Upper lobe of left lung (tissue), 6 donors: ENCODE data around the gene NME4. TPM values are rescaled to one million over a fixed set of nuclear protein-coding genes. Genes with fewer than 3 reads are reported as not detected.

Source experiments
- ATAC-seq, 2 donors: fragments of 200-7000 bp; cut with Tn5 transposase; one replicate each; pipeline ENCODE4 v1.9.1; 2022; ENCODE audit warnings: mild to moderate bottlenecking in 2 of 2, moderate library complexity in 2 of 2; ENCODE audit not compliant: low FRiP score in 2 of 2
- DNase-seq, 2 donors: peaks; one replicate each; pipeline ENCODE4 v3.0.0-alpha.2; 2019 to 2020
- H3K27ac ChIP-seq, 4 donors: fragments of 200-600 bp; sonication (generic); one replicate each; pipeline ENCODE4 v1.5.1; 2016 to 2019
- H3K27me3 ChIP-seq, 4 donors: fragments of 200-600 bp; sonication (generic); one replicate each; pipeline ENCODE4 v1.5.1; 2017 to 2019
- H3K36me3 ChIP-seq, 4 donors: fragments of 200-600 bp; sonication (generic); one replicate each; pipeline ENCODE4 v1.5.1; 2016 to 2019
- H3K4me1 ChIP-seq, 4 donors: fragments of 200-600 bp; sonication (generic); one replicate each; pipeline ENCODE4 v1.5.1; 2018 to 2019
- H3K4me3 ChIP-seq, 4 donors: fragments of 200-600 bp; sonication (generic); one replicate each; pipeline ENCODE4 v1.5.1; 2017 to 2019; ENCODE audit warnings: mild to moderate bottlenecking in 2 of 4, moderate library complexity in 1 of 4
- H3K9me3 ChIP-seq, 4 donors: fragments of 200-600 bp; sonication (generic); one replicate each; pipeline ENCODE4 v1.5.1; 2018 to 2019
- CTCF ChIP-seq, 6 experiments: fragments of 450-650 bp in 4 of 6; fragments of 200-600 bp in 2 of 6; sonication (generic) in 2 of 6; IDR thresholded peaks; one replicate each; pipeline ENCODE4 v1.5.1; 2016 to 2019; ENCODE audit warnings: antibody characterized with exemption in 6 of 6
- EP300 ChIP-seq, 4 donors: sonication (generic); formaldehyde crosslinking; IDR thresholded peaks; one replicate each; pipeline ENCODE4 v1.5.1; 2017; ENCODE audit warnings: antibody characterized with exemption in 4 of 4, control low read depth in 2 of 4
- POLR2A ChIP-seq, 4 donors: fragments of 450-650 bp; IDR thresholded peaks; one replicate each; pipeline ENCODE4 v1.5.1; 2016 to 2017; ENCODE audit warnings: antibody characterized with exemption in 4 of 4, mild to moderate bottlenecking in 2 of 4
- POLR2AphosphoS5 ChIP-seq, 2 donors: sonication (generic); formaldehyde crosslinking; IDR thresholded peaks; one replicate each; pipeline ENCODE4 v1.5.1; 2017; ENCODE audit warnings: antibody characterized with exemption in 2 of 2
- WGBS, 2 donors: methylation state at CpG; one replicate each; pipeline ENCODE4 v1.1.5; 2017 to 2018; 5-methylcytosine and 5-hydroxymethylcytosine counted together
- total RNA-seq, 6 donors: library from RNA; depleted of rRNA in 4 of 6; stranded (reverse); fragments of >200 nt in 4 of 6; gene quantifications; one replicate each; pipeline versions ENCODE4 v1.1.0 to v1.2.1, GENCODE V29; 2016 to 2021
- donor health status: DM: no; HTN: no; CAD: no; lungs with moderate emphysema.
- donor health status: DM: no; HTN: yes; CAD: no; lungs with severe emphysema.

The NME4 gene
- total RNA-seq, 6 donors from 2014 or later = 22.1 to 57.6 (median 41.8) TPM

GRCh38 chr16:427250-427649 is 30.3 kb downstream of the NME4 start:
- Histone ChIP-seq H3K27ac (no peak overlapping the region), H3K4me1 (peaks cover 18 to 35% (median 31%) of the 10 kb centered on the region in 4 donors), H3K27me3 (no peaks in the 10 kb centered on the region), H3K36me3 (no peaks in the 10 kb centered on the region), H3K9me3 (no peaks in the 10 kb centered on the region), H3K4me3 (peak overlapping the region; percentile 47 to 93 (median 66))
- DNase-seq = no peak
- no peak for TF ChIP-seq POLR2A (IDR thresholded peaks at IDR 0.05)
- TF ChIP-seq POLR2AphosphoS5 (IDR thresholded peaks at IDR 0.05) = no peak
- no peak for TF ChIP-seq EP300 (IDR thresholded peaks at IDR 0.05)
- TF ChIP-seq CTCF (IDR thresholded peaks at IDR 0.05) = no peak
- ATAC-seq = no peak
- 56 to 57% methylated on average over 10 of the region's 10 CpGs for WGBS, 2 donors

- ATAC-seq (no peak), DNase-seq (no peak)
- TF ChIP-seq EP300 (IDR thresholded peaks at IDR 0.05) = no peak
- TF ChIP-seq POLR2AphosphoS5 (IDR thresholded peaks at IDR 0.05) = no peak
- TF ChIP-seq CTCF (IDR thresholded peaks at IDR 0.05) = no peak
- no peak for TF ChIP-seq POLR2A (IDR thresholded peaks at IDR 0.05)
- WGBS, 2 donors = 96 to 99% methylated on average over 7 of the region's 7 CpGs
- H3K36me3 ChIP-seq = peaks cover 0 to 4% (median 0%) of the 10 kb centered on the region in 4 donors
- H3K27ac ChIP-seq = no peak overlapping the region
- H3K9me3 ChIP-seq = no peaks in the 10 kb centered on the region
- peaks cover 12 to 21% (median 17%) of the 10 kb centered on the region in 4 donors for H3K4me1 ChIP-seq
- H3K27me3 ChIP-seq = no peaks in the 10 kb centered on the region
- H3K4me3 ChIP-seq = no peak overlapping the region
Observed at GRCh38 chr16:430904-431303, 33.9 kb downstream of the NME4 start.

- Histone ChIP-seq H3K27ac (no peak overlapping the region), H3K9me3 (no peaks in the 10 kb centered on the region), H3K36me3 (peaks cover 0 to 3% (median 0%) of the 10 kb centered on the region in 4 donors), H3K27me3 (no peaks in the 10 kb centered on the region), H3K4me3 (no peak overlapping the region), H3K4me1 (peaks cover 0 to 6% (median 0%) of the 10 kb centered on the region in 4 donors)
- DNase-seq = no peak
- ATAC-seq = no peak
- TF ChIP-seq POLR2A (IDR thresholded peaks at IDR 0.05) (no peak), CTCF (IDR thresholded peaks at IDR 0.05) (no peak), EP300 (IDR thresholded peaks at IDR 0.05) (no peak), POLR2AphosphoS5 (IDR thresholded peaks at IDR 0.05) (no peak)
- 93 to 95% methylated on average over 6 of the region's 6 CpGs for WGBS, 2 donors
Observed at GRCh38 chr16:440627-441026, 43.6 kb downstream of the NME4 start.

GRCh38 chr16:441447-441846 is 44.4 kb downstream of the NME4 start:
- DNase-seq (no peak), ATAC-seq (no peak)
- TF ChIP-seq POLR2A (IDR thresholded peaks at IDR 0.05) (no peak), EP300 (IDR thresholded peaks at IDR 0.05) (no peak), POLR2AphosphoS5 (IDR thresholded peaks at IDR 0.05) (no peak), CTCF (IDR thresholded peaks at IDR 0.05) (no peak)
- Histone ChIP-seq H3K27me3 (no peaks in the 10 kb centered on the region), H3K27ac (no peak overlapping the region), H3K4me1 (peaks cover 0 to 6% (median 0%) of the 10 kb centered on the region in 4 donors), H3K4me3 (no peak overlapping the region), H3K36me3 (peaks cover 0 to 3% (median 0%) of the 10 kb centered on the region in 4 donors), H3K9me3 (no peaks in the 10 kb centered on the region)
- 95 to 97% methylated on average over 6 of the region's 6 CpGs for WGBS, 2 donors

GRCh38 chr16:442976-443375 is 46.0 kb downstream of the NME4 start:
- DNase-seq (no peak), ATAC-seq (no peak)
- TF ChIP-seq CTCF (IDR thresholded peaks at IDR 0.05) = no peak
- TF ChIP-seq POLR2A (IDR thresholded peaks at IDR 0.05) = no peak
- TF ChIP-seq EP300 (IDR thresholded peaks at IDR 0.05) = no peak
- TF ChIP-seq POLR2AphosphoS5 (IDR thresholded peaks at IDR 0.05) = no peak
- Histone ChIP-seq H3K27me3 (no peaks in the 10 kb centered on the region), H3K36me3 (peaks cover 0 to 3% (median 0%) of the 10 kb centered on the region in 4 donors), H3K27ac (no peak overlapping the region), H3K9me3 (no peaks in the 10 kb centered on the region), H3K4me3 (no peak overlapping the region), H3K4me1 (peaks cover 0 to 6% (median 0%) of the 10 kb centered on the region in 4 donors)
- 79% methylated on average over 6 of the region's 6 CpGs for whole genome bisulfite sequencing, 2 donors
